HepG2 (cell line): Measurements from ENCODE around the gene UBQLN1. TPM values are rescaled to one million over a fixed set of nuclear protein-coding genes. Genes with fewer than 3 reads are reported as not detected.

Experiments used
- BRCA1 ChIP-seq: sonication (generic); formaldehyde crosslinking; IDR thresholded peaks from 2 replicates; pipeline ENCODE4 v1.4.0; 2020; ENCODE audit warnings: missing genetic modification reagents
- DRAP1 ChIP-seq: IDR thresholded peaks from 2 replicates; pipeline ENCODE4 v1.6.1; 2016; ENCODE audit warnings: missing genetic modification reagents, missing compliant biosample characterization
- HMG20B ChIP-seq: conservative IDR thresholded peaks from 2 replicates; pipeline ENCODE4 v1.6.1; 2016; ENCODE audit warnings: missing genetic modification reagents, missing compliant biosample characterization
- KDM2A ChIP-seq: sonication (generic); formaldehyde crosslinking; IDR thresholded peaks from 2 replicates; pipeline ENCODE4 v1.4.0; 2020; ENCODE audit warnings: low read depth, missing genetic modification reagents, borderline replicate concordance
- MYC ChIP-seq: sonication (generic); formaldehyde crosslinking; IDR thresholded peaks from 2 replicates; pipeline ENCODE4 v1.9.0; 2021; ENCODE audit warnings: missing genetic modification reagents, borderline replicate concordance
- PBX2 ChIP-seq: IDR thresholded peaks from 2 replicates; pipeline ENCODE4 v1.6.1; 2016; ENCODE audit warnings: control low read depth
- SP5 ChIP-seq: IDR thresholded peaks from 2 replicates; pipeline ENCODE4 v1.6.1; 2016; ENCODE audit warnings: low read depth, borderline replicate concordance
- TAF1 ChIP-seq: sonication (generic); formaldehyde crosslinking; IDR thresholded peaks from 2 replicates; pipeline ENCODE4 v1.4.0; 2020; ENCODE audit warnings: missing genetic modification reagents
- ZBTB7A ChIP-seq: sonication (generic); formaldehyde crosslinking; IDR thresholded peaks from 2 replicates; pipeline ENCODE4 v1.8.0; 2022; ENCODE audit warnings: mild to moderate bottlenecking, missing genetic modification reagents
- ZFP1 ChIP-seq: IDR thresholded peaks from 2 replicates; pipeline ENCODE4 v1.6.1; 2016
- ZNF20 ChIP-seq: sonication (generic); formaldehyde crosslinking; IDR thresholded peaks from 2 replicates; pipeline ENCODE4 v1.4.0; 2020; ENCODE audit warnings: mild to moderate bottlenecking, moderate library complexity, missing genetic modification reagents
- ZNF589 ChIP-seq: sonication (generic); formaldehyde crosslinking; conservative IDR thresholded peaks from 2 replicates; pipeline ENCODE4 v1.8.0; 2022; ENCODE audit warnings: mild to moderate bottlenecking, moderate library complexity, missing genetic modification reagents
- ZNF768 ChIP-seq: sonication (generic); formaldehyde crosslinking; IDR thresholded peaks from 2 replicates; pipeline ENCODE4 v1.4.0; 2020; ENCODE audit warnings: missing genetic modification reagents
- polyA plus RNA-seq, 8 experiments: library from polyadenylated mRNA; depleted of rRNA in 3 of 8; stranded (reverse) in 7 of 8; unstranded in 1 of 8; fragments of >200 nt; fragmentation: Illumina TruSeq in 4 of 8; extraction: Trizol in 4 of 8; gene quantifications; 2 replicates each; pipeline versions ENCODE4 v1.2.1 to v1.2.3, GENCODE V29; 2011 to 2016; ENCODE audit warnings: low read depth in 4 of 8, missing spikeins in 1 of 8, mixed read lengths in 1 of 8; ENCODE audit not compliant: insufficient read depth in 1 of 8
- total RNA-seq, 5 experiments: library from RNA; depleted of rRNA; stranded (reverse); fragments of >200 nt; fragmentation: Illumina TruSeq; extraction: Trizol; gene quantifications; 2 replicates each; pipeline ENCODE4 v1.2.3, GENCODE V29; 2016; ENCODE audit warnings: low read depth in 1 of 5
- TF ChIP-seq, protein P1 (sequence below), 2 experiments: sonication (generic) in 1 of 2; formaldehyde crosslinking in 1 of 2; IDR thresholded peaks; 2 replicates each; pipeline versions ENCODE4 v1.4.0 to v1.6.1; 2016 to 2020; ENCODE audit warnings: borderline replicate concordance in 1 of 2, low read depth in 1 of 2, mild to moderate bottlenecking in 1 of 2, missing genetic modification reagents in 1 of 2
- TF ChIP-seq, protein P2 (sequence below): IDR thresholded peaks from 2 replicates; pipeline ENCODE4 v1.6.1; 2016; ENCODE audit warnings: low read depth, borderline replicate concordance
- TF ChIP-seq, protein P3 (sequence below): sonication (generic); formaldehyde crosslinking; IDR thresholded peaks from 2 replicates; pipeline ENCODE4 v1.9.0; 2021; ENCODE audit warnings: mild to moderate bottlenecking, missing genetic modification reagents

The UBQLN1 gene
- total and polyA plus RNA-seq, 2 of the 13 experiments (the other 11 are each of a cell fraction or from before 2014, with no cell fraction given), result 78.1 to 83.8 TPM

DNA sequence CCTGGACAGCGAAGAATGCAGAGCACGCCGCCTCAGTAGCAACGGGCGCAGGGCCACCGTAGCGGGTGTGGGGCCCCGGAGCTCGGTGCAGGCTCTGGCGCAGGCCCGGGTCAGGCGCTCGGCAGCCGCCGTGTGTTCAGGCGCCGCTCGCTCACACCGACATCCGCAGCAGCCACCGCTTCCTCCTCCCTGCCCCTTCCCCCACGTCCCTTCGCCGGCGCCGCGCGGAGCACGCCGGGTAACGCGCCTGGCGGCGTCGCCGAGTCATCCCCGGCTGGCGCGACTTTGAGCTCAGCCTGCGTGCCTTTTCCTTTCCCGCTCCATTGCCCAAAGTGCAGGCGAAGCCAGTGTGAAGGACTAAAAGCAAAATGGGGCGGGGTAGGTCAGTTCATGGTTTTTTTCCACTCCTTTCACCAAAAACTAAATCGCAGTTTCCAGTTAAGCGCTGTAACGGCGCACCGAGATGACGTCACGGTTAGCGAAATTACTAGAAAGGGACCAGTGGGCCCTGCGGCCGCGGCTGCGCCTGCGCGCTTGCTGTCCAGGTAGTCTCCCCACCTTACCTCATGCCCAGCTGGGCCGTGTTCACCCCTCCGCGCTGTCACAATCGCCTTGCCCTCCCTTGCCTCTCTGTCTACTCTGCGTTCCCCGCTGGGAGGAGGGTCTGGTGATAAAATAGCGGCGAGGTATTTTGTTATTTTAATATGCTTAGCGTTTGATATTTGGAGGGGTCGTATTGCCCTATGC lies at the start of gene UBQLN1 (continued):
- peak; percentile 61; the same call in 1 of the 2 replicates for TF ChIP-seq ZNF768 (CRISPR knock-in tag)
- TF ChIP-seq, protein P1, sequence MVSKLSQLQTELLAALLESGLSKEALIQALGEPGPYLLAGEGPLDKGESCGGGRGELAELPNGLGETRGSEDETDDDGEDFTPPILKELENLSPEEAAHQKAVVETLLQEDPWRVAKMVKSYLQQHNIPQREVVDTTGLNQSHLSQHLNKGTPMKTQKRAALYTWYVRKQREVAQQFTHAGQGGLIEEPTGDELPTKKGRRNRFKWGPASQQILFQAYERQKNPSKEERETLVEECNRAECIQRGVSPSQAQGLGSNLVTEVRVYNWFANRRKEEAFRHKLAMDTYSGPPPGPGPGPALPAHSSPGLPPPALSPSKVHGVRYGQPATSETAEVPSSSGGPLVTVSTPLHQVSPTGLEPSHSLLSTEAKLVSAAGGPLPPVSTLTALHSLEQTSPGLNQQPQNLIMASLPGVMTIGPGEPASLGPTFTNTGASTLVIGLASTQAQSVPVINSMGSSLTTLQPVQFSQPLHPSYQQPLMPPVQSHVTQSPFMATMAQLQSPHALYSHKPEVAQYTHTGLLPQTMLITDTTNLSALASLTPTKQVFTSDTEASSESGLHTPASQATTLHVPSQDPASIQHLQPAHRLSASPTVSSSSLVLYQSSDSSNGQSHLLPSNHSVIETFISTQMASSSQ (IDR thresholded peaks at IDR 0.05; ENCODE audit: low read depth), result no peak
- TF ChIP-seq, protein P1 (CRISPR knock-in tag; IDR thresholded peaks at IDR 0.05; ENCODE audit: borderline replicate concordance), result peak; percentile 12; the same call in 1 of the 2 replicates
- TF ChIP-seq ZBTB7A (CRISPR knock-in tag), result peak; percentile 54; the same call in 1 of the 2 replicates
- TF ChIP-seq, protein P2, sequence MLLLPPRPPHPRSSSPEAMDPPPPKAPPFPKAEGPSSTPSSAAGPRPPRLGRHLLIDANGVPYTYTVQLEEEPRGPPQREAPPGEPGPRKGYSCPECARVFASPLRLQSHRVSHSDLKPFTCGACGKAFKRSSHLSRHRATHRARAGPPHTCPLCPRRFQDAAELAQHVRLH (CRISPR knock-in tag), result peak; percentile 84
- TF ChIP-seq ZNF589 (CRISPR knock-in tag), result no peak
- TF ChIP-seq MYC, result peak; percentile 83; the same call in 1 of the 2 replicates
- TF ChIP-seq BRCA1 (CRISPR knock-in tag), result 0 out of 2 replicates have a peak, but pooled peaks have one; percentile 57
- no peak; the same call in 1 of the 2 replicates for TF ChIP-seq DRAP1 (CRISPR knock-in tag)
- TF ChIP-seq HMG20B (CRISPR knock-in tag), result no peak
- TF ChIP-seq SP5 (CRISPR knock-in tag), result no peak
- peak; percentile 91; the same call in 1 of the 2 replicates for TF ChIP-seq KDM2A (CRISPR knock-in tag)
- TF ChIP-seq ZFP1, result no peak; the same call in 1 of the 2 replicates
- peak; percentile 95 for TF ChIP-seq TAF1 (CRISPR knock-in tag)
- TF ChIP-seq, protein P3, sequence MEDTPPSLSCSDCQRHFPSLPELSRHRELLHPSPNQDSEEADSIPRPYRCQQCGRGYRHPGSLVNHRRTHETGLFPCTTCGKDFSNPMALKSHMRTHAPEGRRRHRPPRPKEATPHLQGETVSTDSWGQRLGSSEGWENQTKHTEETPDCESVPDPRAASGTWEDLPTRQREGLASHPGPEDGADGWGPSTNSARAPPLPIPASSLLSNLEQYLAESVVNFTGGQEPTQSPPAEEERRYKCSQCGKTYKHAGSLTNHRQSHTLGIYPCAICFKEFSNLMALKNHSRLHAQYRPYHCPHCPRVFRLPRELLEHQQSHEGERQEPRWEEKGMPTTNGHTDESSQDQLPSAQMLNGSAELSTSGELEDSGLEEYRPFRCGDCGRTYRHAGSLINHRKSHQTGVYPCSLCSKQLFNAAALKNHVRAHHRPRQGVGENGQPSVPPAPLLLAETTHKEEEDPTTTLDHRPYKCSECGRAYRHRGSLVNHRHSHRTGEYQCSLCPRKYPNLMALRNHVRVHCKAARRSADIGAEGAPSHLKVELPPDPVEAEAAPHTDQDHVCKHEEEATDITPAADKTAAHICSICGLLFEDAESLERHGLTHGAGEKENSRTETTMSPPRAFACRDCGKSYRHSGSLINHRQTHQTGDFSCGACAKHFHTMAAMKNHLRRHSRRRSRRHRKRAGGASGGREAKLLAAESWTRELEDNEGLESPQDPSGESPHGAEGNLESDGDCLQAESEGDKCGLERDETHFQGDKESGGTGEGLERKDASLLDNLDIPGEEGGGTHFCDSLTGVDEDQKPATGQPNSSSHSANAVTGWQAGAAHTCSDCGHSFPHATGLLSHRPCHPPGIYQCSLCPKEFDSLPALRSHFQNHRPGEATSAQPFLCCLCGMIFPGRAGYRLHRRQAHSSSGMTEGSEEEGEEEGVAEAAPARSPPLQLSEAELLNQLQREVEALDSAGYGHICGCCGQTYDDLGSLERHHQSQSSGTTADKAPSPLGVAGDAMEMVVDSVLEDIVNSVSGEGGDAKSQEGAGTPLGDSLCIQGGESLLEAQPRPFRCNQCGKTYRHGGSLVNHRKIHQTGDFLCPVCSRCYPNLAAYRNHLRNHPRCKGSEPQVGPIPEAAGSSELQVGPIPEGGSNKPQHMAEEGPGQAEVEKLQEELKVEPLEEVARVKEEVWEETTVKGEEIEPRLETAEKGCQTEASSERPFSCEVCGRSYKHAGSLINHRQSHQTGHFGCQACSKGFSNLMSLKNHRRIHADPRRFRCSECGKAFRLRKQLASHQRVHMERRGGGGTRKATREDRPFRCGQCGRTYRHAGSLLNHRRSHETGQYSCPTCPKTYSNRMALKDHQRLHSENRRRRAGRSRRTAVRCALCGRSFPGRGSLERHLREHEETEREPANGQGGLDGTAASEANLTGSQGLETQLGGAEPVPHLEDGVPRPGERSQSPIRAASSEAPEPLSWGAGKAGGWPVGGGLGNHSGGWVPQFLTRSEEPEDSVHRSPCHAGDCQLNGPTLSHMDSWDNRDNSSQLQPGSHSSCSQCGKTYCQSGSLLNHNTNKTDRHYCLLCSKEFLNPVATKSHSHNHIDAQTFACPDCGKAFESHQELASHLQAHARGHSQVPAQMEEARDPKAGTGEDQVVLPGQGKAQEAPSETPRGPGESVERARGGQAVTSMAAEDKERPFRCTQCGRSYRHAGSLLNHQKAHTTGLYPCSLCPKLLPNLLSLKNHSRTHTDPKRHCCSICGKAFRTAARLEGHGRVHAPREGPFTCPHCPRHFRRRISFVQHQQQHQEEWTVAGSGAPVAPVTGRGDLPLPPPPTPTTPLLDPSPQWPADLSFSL (CRISPR knock-in tag), result no peak
- TF ChIP-seq ZNF20 (CRISPR knock-in tag), result no peak
- no peak for TF ChIP-seq PBX2
